ENCODE measurements around the gene TBC1D5. TPM values are rescaled to one million over a fixed set of nuclear protein-coding genes. Genes with fewer than 3 reads are reported as not detected.

The TBC1D5 gene
- total RNA-seq, 1 experiment from 2014 or later, result 36.4 TPM

DNA sequence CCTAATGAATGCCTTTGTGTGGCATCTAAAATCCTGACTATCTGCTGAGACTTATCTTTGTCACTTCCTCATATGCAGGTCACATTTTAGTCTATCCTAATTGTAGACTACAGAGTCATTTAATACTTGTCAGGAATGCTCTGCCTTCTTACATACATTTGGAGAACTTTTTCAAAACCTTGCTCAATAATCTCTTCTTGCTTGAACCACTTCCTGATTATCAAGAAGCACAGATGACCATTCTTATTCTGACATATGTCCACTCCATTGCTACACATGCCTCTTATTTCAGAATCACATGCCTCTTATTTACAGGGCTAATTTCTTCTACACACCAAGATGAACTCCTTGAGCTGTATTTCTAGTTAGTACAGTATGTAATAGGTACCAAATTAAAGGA lies 400.3 kb downstream of the TBC1D5 start:
- ChIA-PET POLR2A (no interaction called here), CTCF (no interaction called here)
- no TSS peak for BruUV-seq (replicated peaks)
- intact Hi-C loops (cut with micrococcal nuclease; ENCODE audit: unreplicated experiment), result no loop called here
- Mint-ChIP-seq H3K27me3 (ENCODE audit: insufficient read depth, unreplicated experiment) (no peaks in the 10 kb centered on the region), H3K27ac (ENCODE audit: unreplicated experiment) (no peak overlapping the region), H3K9me3 (ENCODE audit: unreplicated experiment) (no peaks in the 10 kb centered on the region), H3K36me3 (ENCODE audit: insufficient read depth, unreplicated experiment) (peaks cover 6% of the 10 kb centered on the region), H3K4me1 (ENCODE audit: low read depth, unreplicated experiment) (no peaks in the 10 kb centered on the region), H3K4me3 (ENCODE audit: unreplicated experiment) (no peak overlapping the region)
- 0 out of 2 replicates have a peak, but pooled peaks cover 5% of the 10 kb centered on the region for H3K4me1 ChIP-seq
- no peaks in the 10 kb centered on the region for H3K36me3 ChIP-seq (ENCODE audit: control insufficient read depth, insufficient read depth, low read length)
- no peaks in the 10 kb centered on the region for H3K9me3 ChIP-seq
- no peaks in the 10 kb centered on the region for H3K27me3 ChIP-seq (replicated peaks; ENCODE audit: control insufficient read depth, insufficient read depth, low read length)
- DNase-seq, result no peak
- H3K4me3 ChIP-seq (ENCODE audit: low read depth, low read length), result no peak overlapping the region
- TF ChIP-seq, protein P1, sequence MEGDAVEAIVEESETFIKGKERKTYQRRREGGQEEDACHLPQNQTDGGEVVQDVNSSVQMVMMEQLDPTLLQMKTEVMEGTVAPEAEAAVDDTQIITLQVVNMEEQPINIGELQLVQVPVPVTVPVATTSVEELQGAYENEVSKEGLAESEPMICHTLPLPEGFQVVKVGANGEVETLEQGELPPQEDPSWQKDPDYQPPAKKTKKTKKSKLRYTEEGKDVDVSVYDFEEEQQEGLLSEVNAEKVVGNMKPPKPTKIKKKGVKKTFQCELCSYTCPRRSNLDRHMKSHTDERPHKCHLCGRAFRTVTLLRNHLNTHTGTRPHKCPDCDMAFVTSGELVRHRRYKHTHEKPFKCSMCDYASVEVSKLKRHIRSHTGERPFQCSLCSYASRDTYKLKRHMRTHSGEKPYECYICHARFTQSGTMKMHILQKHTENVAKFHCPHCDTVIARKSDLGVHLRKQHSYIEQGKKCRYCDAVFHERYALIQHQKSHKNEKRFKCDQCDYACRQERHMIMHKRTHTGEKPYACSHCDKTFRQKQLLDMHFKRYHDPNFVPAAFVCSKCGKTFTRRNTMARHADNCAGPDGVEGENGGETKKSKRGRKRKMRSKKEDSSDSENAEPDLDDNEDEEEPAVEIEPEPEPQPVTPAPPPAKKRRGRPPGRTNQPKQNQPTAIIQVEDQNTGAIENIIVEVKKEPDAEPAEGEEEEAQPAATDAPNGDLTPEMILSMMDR (IDR thresholded peaks at IDR 0.05; ENCODE audit: insufficient read depth in 1 of 2, low read depth in 1 of 2, low read length in 1 of 2, severe bottlenecking in 1 of 2, unreplicated experiment in 1 of 2), result no peak

DNA sequence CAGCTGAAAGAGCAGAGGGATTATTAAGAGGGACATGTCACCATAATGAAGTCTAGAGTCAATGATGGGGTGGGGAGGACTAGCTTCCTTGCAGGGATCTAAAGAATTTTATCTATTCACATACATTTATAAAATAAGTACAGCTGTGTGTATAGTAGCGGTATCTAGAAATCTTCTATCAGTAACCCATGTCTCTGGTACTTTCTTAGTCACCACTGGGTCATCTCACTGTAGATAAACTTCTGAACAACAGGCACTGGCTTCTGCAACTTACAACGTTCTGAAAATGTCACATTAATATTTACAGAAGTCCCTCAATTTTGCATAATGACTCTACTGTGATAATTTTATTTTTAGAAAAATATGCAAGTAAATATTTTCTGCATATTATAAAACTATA lies 401.7 kb downstream of the TBC1D5 start:
- no TSS peak for BruUV-seq (replicated peaks)
- H3K27ac Mint-ChIP-seq (ENCODE audit: unreplicated experiment), result no peak overlapping the region
- H3K4me3 Mint-ChIP-seq (ENCODE audit: unreplicated experiment), result no peak overlapping the region
- ChIA-PET CTCF (no interaction called here), POLR2A (no interaction called here)
- DNase-seq, result no peak
- H3K9me3 ChIP-seq, result no peaks in the 10 kb centered on the region
- peaks cover 6% of the 10 kb centered on the region for H3K36me3 Mint-ChIP-seq (ENCODE audit: insufficient read depth, unreplicated experiment)
- intact Hi-C loops (cut with micrococcal nuclease; ENCODE audit: unreplicated experiment), result no loop called here
- H3K9me3 Mint-ChIP-seq (ENCODE audit: unreplicated experiment), result no peaks in the 10 kb centered on the region
- H3K27me3 Mint-ChIP-seq (ENCODE audit: insufficient read depth, unreplicated experiment), result no peaks in the 10 kb centered on the region
- H3K36me3 ChIP-seq (ENCODE audit: control insufficient read depth, insufficient read depth, low read length), result no peaks in the 10 kb centered on the region
- no peak overlapping the region for H3K4me3 ChIP-seq (ENCODE audit: low read depth, low read length)
- TF ChIP-seq, protein P1 (IDR thresholded peaks at IDR 0.05; ENCODE audit: insufficient read depth in 1 of 2, low read depth in 1 of 2, low read length in 1 of 2, severe bottlenecking in 1 of 2, unreplicated experiment in 1 of 2), result no peak
- no peaks in the 10 kb centered on the region for H3K4me1 Mint-ChIP-seq (ENCODE audit: low read depth, unreplicated experiment)
- no peaks in the 10 kb centered on the region for H3K27me3 ChIP-seq (replicated peaks; ENCODE audit: control insufficient read depth, insufficient read depth, low read length)
- H3K4me1 ChIP-seq, result 0 out of 2 replicates have a peak, but pooled peaks cover 5% of the 10 kb centered on the region

GRCh38 chr3:17340261-17340660 lies 402.2 kb downstream of the TBC1D5 start:
- no peaks in the 10 kb centered on the region for H3K36me3 ChIP-seq (ENCODE audit: control insufficient read depth, insufficient read depth, low read length)
- no peaks in the 10 kb centered on the region for H3K27me3 ChIP-seq (replicated peaks; ENCODE audit: control insufficient read depth, insufficient read depth, low read length)
- Mint-ChIP-seq H3K9me3 (ENCODE audit: unreplicated experiment) (no peaks in the 10 kb centered on the region), H3K36me3 (ENCODE audit: insufficient read depth, unreplicated experiment) (peaks cover 6% of the 10 kb centered on the region), H3K27ac (ENCODE audit: unreplicated experiment) (no peak overlapping the region), H3K27me3 (ENCODE audit: insufficient read depth, unreplicated experiment) (no peaks in the 10 kb centered on the region), H3K4me1 (ENCODE audit: low read depth, unreplicated experiment) (no peaks in the 10 kb centered on the region), H3K4me3 (ENCODE audit: unreplicated experiment) (no peak overlapping the region)
- H3K9me3 ChIP-seq, result no peaks in the 10 kb centered on the region
- DNase-seq, result no peak
- CTCF ChIA-PET, result no interaction called here
- 0 out of 2 replicates have a peak, but pooled peaks cover 5% of the 10 kb centered on the region for H3K4me1 ChIP-seq
- no TSS peak for BruUV-seq (replicated peaks)
- intact Hi-C loops (cut with micrococcal nuclease; ENCODE audit: unreplicated experiment), result no loop called here
- TF ChIP-seq, protein P1 (IDR thresholded peaks at IDR 0.05; ENCODE audit: insufficient read depth in 1 of 2, low read depth in 1 of 2, low read length in 1 of 2, severe bottlenecking in 1 of 2, unreplicated experiment in 1 of 2), result no peak
- no peak overlapping the region for H3K4me3 ChIP-seq (ENCODE audit: low read depth, low read length)
- POLR2A ChIA-PET, result no interaction called here
